G401 (cell line): ENCODE data around the gene OSBPL5. TPM values are rescaled to one million over a fixed set of nuclear protein-coding genes. Genes with fewer than 3 reads are reported as not detected.

Experiments used
- DNase-seq: peaks from one replicate; pipeline ENCODE4 v3.0.0-alpha.2; 2015; ENCODE audit warnings: low spot score
- in situ Hi-C: cut with HindIII; loops from 2 replicates; pipeline ENCODE4 v1.10.0; 2016; ENCODE audit warnings: low sequenced_read_pairs, mixed read lengths
- total RNA-seq: library from RNA; depleted of rRNA; stranded (reverse); fragments of >200 nt; shearing (Covaris generic); gene quantifications from 2 replicates; pipeline ENCODE4 v1.2.3, GENCODE V29; 2014; rRNA removed

Gene OSBPL5
- total RNA-seq, result 13.2 and 16.2 TPM in 2 replicates

GRCh38 chr11:3165152-3165705, at the start of gene OSBPL5:
OSBPL5 (minus strand) TSS chr11:3165310; CDS start chr11:3129148, 36,162 bp downstream.
- DNase-seq, result peak; percentile 63
- in situ Hi-C loops, result no loop called here

GRCh38 chr11:3214420-3214699, 49.2 kb upstream of the OSBPL5 start:
- DNase-seq, result no peak
- in situ Hi-C loops, result no loop called here

GRCh38 chr11:3213659-3214419, 48.7 kb upstream of the OSBPL5 start:
- in situ Hi-C loops, result no loop called here
- no peak for DNase-seq

- peak; percentile 12 for DNase-seq
- in situ Hi-C loops, result no loop called here
These were observed 43.2 kb upstream of the OSBPL5 start for GRCh38 chr11:3208272-3208671.

- in situ Hi-C loops, result no loop called here
- peak; percentile 98 for DNase-seq
These were observed 42.5 kb upstream of the OSBPL5 start for GRCh38 chr11:3207526-3208189.

- in situ Hi-C loops, result no loop called here
- no peak for DNase-seq
These were observed 41.8 kb upstream of the OSBPL5 start for GRCh38 chr11:3206922-3207204.

GRCh38 chr11:3206156-3206921, 41.2 kb upstream of the OSBPL5 start:
- in situ Hi-C loops, result no loop called here
- DNase-seq, result no peak

- in situ Hi-C loops, result no loop called here
- DNase-seq, result no peak
These were observed 40.4 kb upstream of the OSBPL5 start for GRCh38 chr11:3205261-3206155.

GRCh38 chr11:3204141-3205015, 39.3 kb upstream of the OSBPL5 start:
- in situ Hi-C loops, result no loop called here
- DNase-seq, result no peak

GRCh38 chr11:3203221-3204043, 38.3 kb upstream of the OSBPL5 start:
- in situ Hi-C loops, result no loop called here
- DNase-seq, result no peak

- in situ Hi-C loops, result no loop called here
- no peak for DNase-seq
These were observed 37.6 kb upstream of the OSBPL5 start for GRCh38 chr11:3202759-3203158.

GRCh38 chr11:3202305-3202704, 37.2 kb upstream of the OSBPL5 start:
- no peak for DNase-seq
- in situ Hi-C loops, result no loop called here

- DNase-seq, result no peak
- in situ Hi-C loops, result no loop called here
These were observed 36.6 kb upstream of the OSBPL5 start for GRCh38 chr11:3201677-3202181.

- DNase-seq, result no peak
- in situ Hi-C loops, result no loop called here
These were observed 36.0 kb upstream of the OSBPL5 start for GRCh38 chr11:3201112-3201581.

GRCh38 chr11:3200388-3201111, 35.4 kb upstream of the OSBPL5 start:
- in situ Hi-C loops, result no loop called here
- no peak for DNase-seq

- DNase-seq, result no peak
- in situ Hi-C loops, result no loop called here
These were observed 34.6 kb upstream of the OSBPL5 start for GRCh38 chr11:3199537-3200295.
